HepG2 (cell line): ENCODE data around the gene HOXD3. TPM values are rescaled to one million over a fixed set of nuclear protein-coding genes. Genes with fewer than 3 reads are reported as not detected.

ENCODE experiments used
- ATAC-seq: fragments of 200-7000 bp; cut with Tn5 transposase; 3 replicates; pipeline ENCODE4 v1.9.1; 2020; ENCODE audit warnings: mild to moderate bottlenecking, moderate library complexity
- BruUV-seq: library from RNA; stranded (reverse); fragments of 400-500 nt; replicated peaks from 2 replicates; lab custom pipeline; 2021; lab: Mats Ljungman, UMichigan
- CTCF ChIA-PET: fragments of 300-600 bp; formaldehyde crosslinking; extraction: SDS; loops from one replicate; lab custom pipeline; 2021; ENCODE audit warnings: low total read pairs, inconsistent platforms, low intra/inter-chr PET ratio; lab: Yijun Ruan, JAX
- POLR2A ChIA-PET: fragments of 350-600 bp; sonication (Branson Sonifier 250); formaldehyde crosslinking; loops from one replicate; lab custom pipeline; 2020; ENCODE audit warnings: antibody characterized with exemption, inconsistent platforms; lab: Yijun Ruan, JAX
- DNase-seq: peaks from one replicate; pipeline ENCODE4 v3.0.0-alpha.2; 2015; ENCODE audit warnings: low spot score
- FAIRE-seq: peaks from 3 replicates; lab custom pipeline; 2011; peaks lifted over from hg19 to GRCh38; lab: Jason Lieb, UNC
- H2AFZ ChIP-seq: one replicate; pipeline ENCODE4 v1.6.1; 2011; ENCODE audit warnings: low read length, inconsistent platforms
- H3K27ac ChIP-seq: fragments of 300-600 bp; 3 replicates; pipeline ENCODE4 v1.8.0; 2011; ENCODE audit warnings: mixed run types, mild to moderate bottlenecking, mixed read lengths, low read length, inconsistent platforms; ENCODE audit not compliant: insufficient read depth; ENCODE audit errors: extremely low read length
- H3K27me3 ChIP-seq, 2 experiments: fragments of 200-600 bp in 1 of 2; 2 replicates in 1 of 2; 3 replicates in 1 of 2; pipeline versions ENCODE4 v1.6.0 to v1.8.0; 2011; ENCODE audit warnings: low read length in 2 of 2, mild to moderate bottlenecking in 2 of 2, moderate library complexity in 2 of 2, inconsistent platforms in 1 of 2; ENCODE audit not compliant: insufficient read depth in 2 of 2, control insufficient read depth in 1 of 2
- H3K36me3 ChIP-seq, 2 experiments: fragments of 200-600 bp in 1 of 2; replicated peaks in 1 of 2; 2 replicates in 1 of 2; 3 replicates in 1 of 2; pipeline versions ENCODE4 v1.5.1 to v1.8.0; 2011; ENCODE audit warnings: low read length in 2 of 2, inconsistent platforms in 1 of 2; ENCODE audit not compliant: insufficient read depth in 2 of 2, control insufficient read depth in 1 of 2
- H3K4me1 ChIP-seq: 2 replicates; pipeline ENCODE4 v1.5.1; 2012; ENCODE audit warnings: low read length, inconsistent platforms; ENCODE audit not compliant: insufficient read depth
- H3K4me2 ChIP-seq: 2 replicates; pipeline ENCODE4 v1.6.0; 2011; ENCODE audit warnings: low read depth, low read length, inconsistent platforms
- H3K4me3 ChIP-seq, 3 experiments: fragments of 200-600 bp in 1 of 3; sonication (generic), shearing (Covaris generic) in 1 of 3; replicated peaks in 1 of 3; 2 replicates each; pipeline ENCODE4 v1.5.1; 2011 to 2016; ENCODE audit warnings: low read length in 3 of 3, inconsistent platforms in 2 of 3, low read depth in 2 of 3, mild to moderate bottlenecking in 2 of 3, control low read depth in 1 of 3, mixed read lengths in 1 of 3; ENCODE audit not compliant: insufficient read depth in 1 of 3
- H3K79me2 ChIP-seq: one replicate; pipeline ENCODE4 v1.6.1; 2011; ENCODE audit warnings: low read length, inconsistent platforms; ENCODE audit not compliant: insufficient read depth
- H3K9ac ChIP-seq: 2 replicates; pipeline ENCODE4 v1.6.0; 2011; ENCODE audit warnings: mild to moderate bottlenecking, low read depth, low read length, inconsistent platforms; ENCODE audit not compliant: insufficient read depth
- H3K9me3 ChIP-seq: 2 replicates; pipeline ENCODE4 v1.5.1; 2012; ENCODE audit warnings: mild to moderate bottlenecking, low read length
- H4K20me1 ChIP-seq: 2 replicates; pipeline ENCODE4 v1.6.0; 2011; ENCODE audit warnings: inconsistent platforms, mild to moderate bottlenecking, low read length, moderate library complexity; ENCODE audit not compliant: insufficient read depth
- BORCS8-MEF2B ChIP-seq: sonication (generic); formaldehyde crosslinking; IDR thresholded peaks from 2 replicates; pipeline ENCODE4 v1.8.0; 2022; ENCODE audit warnings: mild to moderate bottlenecking, missing genetic modification reagents
- CHCHD3 ChIP-seq: sonication (generic); formaldehyde crosslinking; IDR thresholded peaks from 2 replicates; pipeline ENCODE4 v1.8.0; 2022; ENCODE audit warnings: mild to moderate bottlenecking, missing genetic modification reagents, moderate library complexity
- GABPB1 ChIP-seq: IDR thresholded peaks from 2 replicates; pipeline ENCODE4 v1.6.1; 2016; ENCODE audit warnings: mild to moderate bottlenecking, missing genetic modification reagents, moderate library complexity, missing compliant biosample characterization
- HDAC6 ChIP-seq: fragments of 200-600 bp; sonication (generic); IDR thresholded peaks from 2 replicates; pipeline ENCODE4 v1.7.0; 2017; ENCODE audit warnings: mild to moderate bottlenecking, antibody characterized with exemption, low read length, low read depth
- KDM2A ChIP-seq: sonication (generic); formaldehyde crosslinking; IDR thresholded peaks from 2 replicates; pipeline ENCODE4 v1.4.0; 2020; ENCODE audit warnings: low read depth, missing genetic modification reagents, borderline replicate concordance
- KMT2A ChIP-seq: sonication (generic); formaldehyde crosslinking; IDR thresholded peaks from 2 replicates; pipeline ENCODE4 v1.4.0; 2020; ENCODE audit warnings: missing genetic modification reagents
- MIER3 ChIP-seq: IDR thresholded peaks from 2 replicates; pipeline ENCODE4 v1.6.1; 2016; ENCODE audit warnings: missing compliant biosample characterization, borderline replicate concordance
- PLRG1 ChIP-seq: fragments of 450-650 bp; conservative IDR thresholded peaks from 2 replicates; pipeline ENCODE4 v1.6.1; 2016
- RARA ChIP-seq: IDR thresholded peaks from 2 replicates; pipeline ENCODE4 v1.6.1; 2016; ENCODE audit warnings: missing genetic modification reagents, missing compliant biosample characterization
- RBFOX2 ChIP-seq: fragments of 200-400 bp; formaldehyde crosslinking; IDR thresholded peaks from 2 replicates; pipeline ENCODE4 v1.6.1; 2017; ENCODE audit warnings: low read depth, mild to moderate bottlenecking, low read length
- RBM22 ChIP-seq: fragments of 200-400 bp; formaldehyde crosslinking; optimal IDR thresholded peaks from 2 replicates; pipeline ENCODE3; 2017; ENCODE audit warnings: mild to moderate bottlenecking, low read length, moderate library complexity
- STAT6 ChIP-seq: sonication (generic); formaldehyde crosslinking; IDR thresholded peaks from 2 replicates; pipeline ENCODE4 v1.4.0; 2020; ENCODE audit warnings: missing genetic modification reagents, mild to moderate bottlenecking, borderline replicate concordance
- TEF ChIP-seq: sonication (generic); formaldehyde crosslinking; IDR thresholded peaks from 2 replicates; pipeline ENCODE4 v1.5.0; 2020; ENCODE audit warnings: missing genetic modification reagents
- ZBTB49 ChIP-seq: sonication (generic); formaldehyde crosslinking; IDR thresholded peaks from 2 replicates; pipeline ENCODE4 v1.4.0; 2020; ENCODE audit warnings: missing genetic modification reagents, borderline replicate concordance
- ZBTB7B ChIP-seq: sonication (generic); formaldehyde crosslinking; IDR thresholded peaks from 2 replicates; pipeline ENCODE4 v1.4.0; 2020; ENCODE audit warnings: missing genetic modification reagents
- ZFYVE20 ChIP-seq: sonication (generic); formaldehyde crosslinking; IDR thresholded peaks from 2 replicates; pipeline ENCODE4 v1.8.0; 2023; ENCODE audit warnings: low read depth, mild to moderate bottlenecking, moderate library complexity, missing genetic modification reagents, borderline replicate concordance
- ZNF546 ChIP-seq: sonication (generic); formaldehyde crosslinking; conservative IDR thresholded peaks from 2 replicates; pipeline ENCODE4 v1.8.1; 2023; ENCODE audit warnings: mild to moderate bottlenecking, missing genetic modification reagents
- ZNF607 ChIP-seq: sonication (generic); formaldehyde crosslinking; IDR thresholded peaks from 2 replicates; pipeline ENCODE4 v1.5.1; 2020; ENCODE audit warnings: missing genetic modification reagents, mild to moderate bottlenecking, borderline replicate concordance
- ZNF781 ChIP-seq: sonication (generic); formaldehyde crosslinking; IDR thresholded peaks from 2 replicates; pipeline ENCODE4 v1.5.1; 2020; ENCODE audit warnings: borderline replicate concordance, mild to moderate bottlenecking, missing genetic modification reagents; ENCODE audit errors: not compliant biosample characterization
- ZNF788 ChIP-seq: sonication (generic); formaldehyde crosslinking; IDR thresholded peaks from 2 replicates; pipeline ENCODE4 v1.5.0; 2020; ENCODE audit warnings: mild to moderate bottlenecking, missing genetic modification reagents, borderline replicate concordance
- WGBS: methylation state at CpG from one replicate; pipeline ENCODE4 v1.1.6; 2017; ENCODE audit warnings: low lambda C conversion rate; 5-methylcytosine and 5-hydroxymethylcytosine counted together
- in situ Hi-C: cut with HindIII; loops from 2 replicates; pipeline ENCODE4 v1.10.0; 2017; ENCODE audit warnings: low pct_unique_long_range_greater_than_20kb; ENCODE audit not compliant: extremely low pct_ligation_motif_present
- intact Hi-C: fragments of 100-400 bp; cut with micrococcal nuclease; formaldehyde crosslinking; loops from one replicate; pipeline ENCODE4 v1.10.0; 2022; ENCODE audit not compliant: unreplicated experiment
- polyA plus RNA-seq, 8 experiments: library from polyadenylated mRNA; depleted of rRNA in 3 of 8; stranded (reverse) in 7 of 8; unstranded in 1 of 8; fragments of >200 nt; fragmentation: Illumina TruSeq in 4 of 8; extraction: Trizol in 4 of 8; gene quantifications; 2 replicates each; pipeline versions ENCODE4 v1.2.1 to v1.2.3, GENCODE V29; 2011 to 2016; ENCODE audit warnings: low read depth in 4 of 8, missing spikeins in 1 of 8, mixed read lengths in 1 of 8; ENCODE audit not compliant: insufficient read depth in 1 of 8
- total RNA-seq, 5 experiments: library from RNA; depleted of rRNA; stranded (reverse); fragments of >200 nt; fragmentation: Illumina TruSeq; extraction: Trizol; gene quantifications; 2 replicates each; pipeline ENCODE4 v1.2.3, GENCODE V29; 2016; ENCODE audit warnings: low read depth in 1 of 5

Gene HOXD3
- total and polyA plus RNA-seq, 2 of the 13 experiments (the other 11 are each of a cell fraction or from before 2014, with no cell fraction given) = 0.05 to 0.09 TPM

GRCh38 chr2:176159663-176160250, 2.6 kb downstream of the HOXD3 start:
- H3K9ac ChIP-seq = no peak overlapping the region
- intact Hi-C loops = no loop called here
- H3K79me2 ChIP-seq = no peaks in the 10 kb centered on the region
- peak overlapping the region; percentile 22 to 61 (median 29); a peak in 2 of 6 replicates for H3K4me3 ChIP-seq
- H2AFZ ChIP-seq = no peak overlapping the region
- ChIA-PET CTCF (no interaction called here), POLR2A (no interaction called here)
- ATAC-seq (peak; percentile 58), DNase-seq (no peak), FAIRE-seq (no peak)
- H3K27me3 ChIP-seq = peaks cover 17 to 98% of the 10 kb centered on the region in 2 experiments
- no TSS peak for BruUV-seq
- H3K36me3 ChIP-seq = no peaks in the 10 kb centered on the region
- no peaks in the 10 kb centered on the region for H4K20me1 ChIP-seq
- H3K27ac ChIP-seq = no peak overlapping the region
- no peaks in the 10 kb centered on the region for H3K9me3 ChIP-seq
- H3K4me2 ChIP-seq = peak overlapping the region; percentile 64
- 11% methylated on average over 44 of the region's 44 CpGs for WGBS
- in situ Hi-C loops = no loop called here
- H3K4me1 ChIP-seq = peaks cover 49% of the 10 kb centered on the region
- TF ChIP-seq ZNF607 (CRISPR knock-in tag) (0 out of 2 replicates have a peak, but pooled peaks have one; percentile 31), GABPB1 (CRISPR knock-in tag) (peak; percentile 49; the same call in 1 of the 2 replicates), RBFOX2 (peak; percentile 41; the same call in 1 of the 2 replicates), KMT2A (no peak), TEF (CRISPR knock-in tag) (no peak), ZNF788 (CRISPR knock-in tag) (0 out of 2 replicates have a peak, but pooled peaks have one; percentile 13), ZBTB49 (CRISPR knock-in tag) (no peak), CHCHD3 (CRISPR knock-in tag) (no peak), RBM22 (no peak), KDM2A (CRISPR knock-in tag) (peak; percentile 33; the same call in 1 of the 2 replicates), ZBTB7B (CRISPR knock-in tag) (no peak), PLRG1 (no peak), RARA (CRISPR knock-in tag) (no peak), ZNF781 (CRISPR knock-in tag) (peak; percentile 10), HDAC6 (no peak), BORCS8-MEF2B (CRISPR knock-in tag) (no peak), STAT6 (CRISPR knock-in tag) (no peak), ZNF546 (no peak), MIER3 (CRISPR knock-in tag) (no peak), ZFYVE20 (no peak)
